GM12864 (cell line): ENCODE data around the gene SNAI3.
A peak's percentile ranks its signal among the peaks of the same experiment; 100 is the strongest.

Experiments
- DNase-seq: peaks from one replicate; pipeline ENCODE4 v3.0.0-alpha.2; 2011; ENCODE audit warnings: low read depth
- H3K4me3 ChIP-seq: 2 replicates; pipeline ENCODE4 v1.5.1; 2011; ENCODE audit warnings: mild to moderate bottlenecking, low read depth, low read length, control low read depth
- TF ChIP-seq, protein P1 (sequence below): IDR thresholded peaks from 2 replicates; pipeline ENCODE4 v1.5.1; 2011; ENCODE audit warnings: low read depth, mild to moderate bottlenecking, moderate library complexity, low read length, control low read depth, inconsistent platforms; ENCODE audit errors: missing control alignments

SNAI3 gene

DNA sequence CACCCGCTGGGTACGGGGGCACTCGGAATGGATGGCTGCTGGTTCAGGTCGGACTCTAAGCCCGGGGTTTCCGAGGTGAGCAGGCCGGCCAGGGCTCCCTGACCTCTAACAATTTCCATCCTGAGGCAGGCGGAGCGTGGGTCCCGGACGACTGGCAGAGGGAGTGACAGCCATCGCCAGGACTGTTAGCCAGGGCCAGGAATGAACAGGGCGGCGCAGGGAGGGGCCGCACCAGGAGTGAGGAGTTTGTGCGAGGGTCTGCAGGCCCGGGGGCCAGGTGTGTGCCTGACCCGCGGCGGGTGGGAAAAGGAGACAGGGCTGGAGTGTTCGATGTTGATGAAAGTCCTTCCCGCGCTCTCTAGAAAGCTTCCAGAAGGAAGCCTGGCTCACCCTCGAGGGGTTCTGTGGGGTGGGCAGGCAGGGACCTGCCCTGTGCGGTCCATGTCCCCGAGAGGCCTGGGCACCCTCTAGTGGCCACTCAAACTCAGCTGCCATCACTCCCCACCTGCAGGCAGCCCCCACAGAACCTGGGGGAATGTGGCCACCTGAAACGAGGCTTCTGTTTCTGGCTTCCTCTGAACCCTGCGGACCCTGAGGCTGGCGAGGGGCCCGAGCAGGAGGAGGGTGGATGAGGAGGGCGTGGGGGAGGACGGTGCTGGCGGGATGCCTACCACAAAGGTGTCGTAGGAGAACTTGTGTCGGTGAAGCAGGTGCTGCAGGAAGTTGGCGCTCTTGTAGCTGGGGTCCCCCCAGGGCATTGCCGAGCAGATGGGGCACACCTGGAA lies 11.7 kb upstream of the SNAI3 start:
- DNase-seq, result no peak
- TF ChIP-seq, protein P1, sequence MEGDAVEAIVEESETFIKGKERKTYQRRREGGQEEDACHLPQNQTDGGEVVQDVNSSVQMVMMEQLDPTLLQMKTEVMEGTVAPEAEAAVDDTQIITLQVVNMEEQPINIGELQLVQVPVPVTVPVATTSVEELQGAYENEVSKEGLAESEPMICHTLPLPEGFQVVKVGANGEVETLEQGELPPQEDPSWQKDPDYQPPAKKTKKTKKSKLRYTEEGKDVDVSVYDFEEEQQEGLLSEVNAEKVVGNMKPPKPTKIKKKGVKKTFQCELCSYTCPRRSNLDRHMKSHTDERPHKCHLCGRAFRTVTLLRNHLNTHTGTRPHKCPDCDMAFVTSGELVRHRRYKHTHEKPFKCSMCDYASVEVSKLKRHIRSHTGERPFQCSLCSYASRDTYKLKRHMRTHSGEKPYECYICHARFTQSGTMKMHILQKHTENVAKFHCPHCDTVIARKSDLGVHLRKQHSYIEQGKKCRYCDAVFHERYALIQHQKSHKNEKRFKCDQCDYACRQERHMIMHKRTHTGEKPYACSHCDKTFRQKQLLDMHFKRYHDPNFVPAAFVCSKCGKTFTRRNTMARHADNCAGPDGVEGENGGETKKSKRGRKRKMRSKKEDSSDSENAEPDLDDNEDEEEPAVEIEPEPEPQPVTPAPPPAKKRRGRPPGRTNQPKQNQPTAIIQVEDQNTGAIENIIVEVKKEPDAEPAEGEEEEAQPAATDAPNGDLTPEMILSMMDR, result peak; percentile 24
- no peak overlapping the region for H3K4me3 ChIP-seq

DNA sequence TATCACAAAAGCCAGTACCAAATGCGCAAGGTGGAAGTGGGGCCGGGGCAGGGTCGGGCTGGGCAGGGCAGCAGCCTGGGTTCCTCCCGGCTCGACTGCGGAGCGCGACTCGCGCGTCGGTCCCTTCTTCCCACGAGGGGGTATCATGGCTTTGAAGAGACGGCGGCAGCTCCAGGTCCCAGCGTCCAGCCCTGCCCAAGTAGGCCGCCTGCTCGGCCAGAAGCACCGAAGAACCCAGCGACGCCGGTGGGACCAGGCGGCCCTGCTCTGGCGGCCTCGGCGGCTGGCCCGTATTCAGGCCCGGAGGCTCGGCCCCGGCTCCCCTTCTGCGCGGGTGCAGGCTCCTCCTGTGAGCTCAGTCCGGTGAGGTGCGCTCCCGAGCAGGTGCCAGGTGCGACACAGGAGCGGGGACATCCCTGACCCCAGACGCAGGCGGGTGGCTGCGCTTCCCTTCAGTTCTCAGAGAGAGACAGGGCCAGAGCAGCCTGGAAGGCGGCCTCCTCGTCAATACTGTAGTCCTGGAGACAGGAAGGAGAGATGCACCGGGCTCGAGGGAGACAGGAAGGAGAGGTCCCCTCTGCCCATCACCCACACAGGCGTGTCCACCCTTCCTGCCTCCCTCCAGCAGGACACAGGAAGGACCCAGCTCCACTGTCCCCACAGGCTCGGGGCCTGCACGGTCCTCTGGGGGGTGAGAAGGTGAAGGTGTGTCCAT lies 11.0 kb upstream of the SNAI3 start:
- no peak for DNase-seq
- TF ChIP-seq, protein P1, result no peak
- no peak overlapping the region for H3K4me3 ChIP-seq

DNA sequence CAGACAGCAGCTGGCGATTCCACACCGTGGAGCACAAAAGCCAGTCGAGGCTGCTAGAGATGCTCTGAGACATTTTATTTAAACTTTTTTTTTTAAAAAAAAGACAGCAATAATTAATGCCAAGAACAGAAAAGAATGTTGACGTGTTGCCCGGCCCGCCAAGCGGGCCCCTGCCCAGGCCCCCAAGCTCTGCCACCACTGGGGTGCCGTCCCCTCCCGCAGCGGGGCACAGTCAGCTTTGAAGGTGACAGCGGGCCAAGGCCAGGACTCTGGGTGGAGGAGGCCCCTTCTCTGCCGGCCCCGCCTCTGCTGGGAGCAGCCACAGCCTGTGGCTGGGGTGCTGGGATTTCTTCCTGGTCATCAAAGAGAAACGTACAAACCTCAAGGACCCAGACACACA lies 10.1 kb upstream of the SNAI3 start:
- DNase-seq, result no peak
- TF ChIP-seq, protein P1, result no peak
- H3K4me3 ChIP-seq, result no peak overlapping the region

DNA sequence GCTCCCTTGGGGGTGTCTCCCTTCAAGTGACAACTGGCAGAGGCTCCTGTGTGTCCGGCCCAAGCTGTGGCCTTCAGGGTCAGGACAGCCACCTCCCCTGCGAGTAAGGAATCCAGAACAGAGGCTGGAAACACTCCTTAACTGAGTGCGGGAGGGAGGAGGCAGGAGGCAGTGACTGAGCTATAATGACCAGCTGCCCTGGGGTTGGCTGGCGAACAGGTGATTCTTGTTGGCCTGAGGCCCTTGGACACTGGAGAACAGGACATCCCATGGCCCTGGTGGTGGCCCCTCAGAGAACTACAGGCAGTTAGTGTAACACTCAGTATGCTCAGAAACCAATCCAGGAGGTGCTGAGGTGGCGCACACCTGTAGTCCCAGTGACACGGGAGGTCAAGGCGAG lies 9.4 kb upstream of the SNAI3 start:
- DNase-seq, result no peak
- H3K4me3 ChIP-seq, result no peak overlapping the region
- TF ChIP-seq, protein P1, result no peak

DNA sequence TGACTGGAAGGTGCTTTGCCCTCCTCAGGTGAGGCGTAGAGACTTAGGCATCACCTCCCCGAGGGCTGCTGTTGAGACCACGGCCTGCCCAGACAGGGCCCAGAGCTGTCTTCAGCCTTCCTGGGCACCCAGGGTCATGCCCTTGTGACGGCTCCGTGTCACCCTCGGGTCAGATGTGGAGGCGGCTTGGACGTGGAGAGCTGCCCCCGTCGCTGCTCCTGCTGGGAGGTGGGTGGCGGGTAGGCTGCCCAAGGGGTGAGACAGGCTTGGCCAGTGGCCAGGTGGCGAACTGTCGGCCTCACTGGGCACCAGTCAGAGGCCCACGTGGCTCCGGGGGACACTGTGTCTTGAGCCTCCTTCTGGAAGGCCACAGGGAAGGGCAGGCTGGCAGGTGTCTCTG lies 8.9 kb upstream of the SNAI3 start:
- no peak overlapping the region for H3K4me3 ChIP-seq
- DNase-seq, result no peak
- TF ChIP-seq, protein P1, result no peak

DNA sequence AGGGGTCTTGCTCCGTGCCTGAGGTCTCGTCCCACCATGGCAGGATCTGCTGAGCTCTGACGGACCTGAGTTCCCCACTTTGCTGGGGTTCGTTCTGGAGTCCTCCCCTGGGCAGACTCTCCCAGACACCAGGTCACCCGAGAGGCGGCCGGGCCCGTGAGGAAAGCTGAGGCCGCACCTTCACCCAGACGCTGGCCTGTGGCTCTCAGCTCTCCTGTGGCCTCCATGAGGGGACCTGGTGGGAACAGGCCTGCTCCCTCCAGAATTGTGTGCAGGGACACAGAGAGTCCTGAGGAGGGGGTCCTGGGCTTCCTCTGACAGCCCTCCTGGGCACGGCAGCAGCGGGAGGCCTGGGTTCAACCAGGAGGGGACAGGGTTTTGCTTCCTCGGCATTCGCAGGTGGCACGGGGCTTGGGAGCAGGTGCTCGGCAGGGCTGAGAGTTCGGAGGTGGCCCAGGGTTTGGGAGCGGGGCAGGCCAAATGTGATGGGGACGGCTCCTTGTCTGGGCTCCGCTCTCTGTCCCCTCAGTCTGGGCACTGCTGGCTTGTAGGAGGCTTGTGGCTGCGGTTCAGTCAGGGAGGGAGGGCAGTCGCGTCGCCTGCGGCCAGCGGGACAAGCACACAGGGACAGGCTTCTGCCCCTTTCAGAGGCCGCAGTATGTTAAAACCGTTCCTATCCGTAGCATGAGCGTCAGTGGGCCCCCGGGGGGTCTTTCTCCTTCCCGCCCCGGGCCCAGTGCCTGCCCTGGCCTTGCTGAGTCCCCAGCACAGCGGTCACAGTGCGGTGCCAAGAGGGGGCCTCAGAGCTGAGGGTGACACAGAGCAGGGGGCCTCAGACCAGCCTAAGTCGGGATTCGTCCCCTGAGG lies 8.1 kb upstream of the SNAI3 start:
- TF ChIP-seq, protein P1, result no peak
- no peak overlapping the region for H3K4me3 ChIP-seq
- no peak for DNase-seq
